VCaP (cell line): ENCODE measurements around the gene MMS22L.

ENCODE experiments used
- H3K27ac ChIP-seq: fragments of 450-650 bp; 2 replicates; pipeline ENCODE4 v1.5.1; 2017
- TF ChIP-seq, protein P1 (sequence below): fragments of 450-650 bp; conservative IDR thresholded peaks from 2 replicates; pipeline ENCODE4 v1.5.1; 2017; ENCODE audit warnings: mild to moderate bottlenecking, moderate library complexity

Gene MMS22L

DNA sequence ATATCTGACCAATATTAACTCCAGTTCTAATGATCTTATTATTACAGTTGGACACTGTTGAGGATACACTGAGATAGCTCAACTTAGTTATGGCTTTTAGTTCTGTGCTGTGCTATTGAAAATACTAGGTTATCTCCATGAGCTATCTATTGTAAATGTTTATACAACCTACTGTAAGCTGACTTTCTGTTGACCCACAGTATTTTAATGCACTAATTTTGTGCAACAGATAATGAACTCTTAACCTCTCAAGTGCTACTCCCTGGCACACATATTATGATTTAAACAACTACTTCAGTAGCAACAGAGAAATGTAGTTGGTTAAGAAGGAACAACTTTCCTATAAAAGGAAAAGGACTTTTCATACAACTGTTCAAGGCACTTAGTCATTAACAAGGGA is 5.2 kb upstream of the MMS22L start:
- TF ChIP-seq, protein P1, sequence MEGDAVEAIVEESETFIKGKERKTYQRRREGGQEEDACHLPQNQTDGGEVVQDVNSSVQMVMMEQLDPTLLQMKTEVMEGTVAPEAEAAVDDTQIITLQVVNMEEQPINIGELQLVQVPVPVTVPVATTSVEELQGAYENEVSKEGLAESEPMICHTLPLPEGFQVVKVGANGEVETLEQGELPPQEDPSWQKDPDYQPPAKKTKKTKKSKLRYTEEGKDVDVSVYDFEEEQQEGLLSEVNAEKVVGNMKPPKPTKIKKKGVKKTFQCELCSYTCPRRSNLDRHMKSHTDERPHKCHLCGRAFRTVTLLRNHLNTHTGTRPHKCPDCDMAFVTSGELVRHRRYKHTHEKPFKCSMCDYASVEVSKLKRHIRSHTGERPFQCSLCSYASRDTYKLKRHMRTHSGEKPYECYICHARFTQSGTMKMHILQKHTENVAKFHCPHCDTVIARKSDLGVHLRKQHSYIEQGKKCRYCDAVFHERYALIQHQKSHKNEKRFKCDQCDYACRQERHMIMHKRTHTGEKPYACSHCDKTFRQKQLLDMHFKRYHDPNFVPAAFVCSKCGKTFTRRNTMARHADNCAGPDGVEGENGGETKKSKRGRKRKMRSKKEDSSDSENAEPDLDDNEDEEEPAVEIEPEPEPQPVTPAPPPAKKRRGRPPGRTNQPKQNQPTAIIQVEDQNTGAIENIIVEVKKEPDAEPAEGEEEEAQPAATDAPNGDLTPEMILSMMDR, result no peak

DNA sequence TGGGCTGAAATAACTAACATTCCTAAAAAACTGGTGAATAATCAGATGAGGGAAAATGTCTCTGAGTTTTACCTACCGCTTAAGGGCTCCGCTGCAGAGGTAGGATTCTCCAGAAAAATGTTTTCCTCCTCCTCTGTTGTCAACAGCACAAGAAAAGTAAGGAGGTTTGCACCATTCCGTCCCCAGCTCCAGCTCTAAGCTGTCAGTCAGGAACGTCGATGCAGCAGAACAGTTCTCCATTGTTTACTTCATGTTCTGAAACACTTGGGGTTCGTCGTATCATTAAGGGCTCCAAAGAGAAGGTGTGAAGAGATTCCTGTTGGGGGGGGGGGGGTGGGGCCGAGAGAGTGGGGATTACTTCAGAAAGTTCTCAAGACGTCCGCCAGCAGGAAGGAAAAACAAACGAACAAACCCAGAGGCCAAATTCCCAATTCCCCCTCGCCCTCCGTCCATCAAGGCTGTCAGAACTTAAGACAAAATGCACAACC is 734 bp downstream of the MMS22L start:
- TF ChIP-seq, protein P1, result no peak
- peak overlapping the region; percentile 71 for H3K27ac ChIP-seq

More for the DNA sequence above, 5.2 kb upstream of the MMS22L start:
- peak overlapping the region; percentile 24 for H3K27ac ChIP-seq

DNA sequence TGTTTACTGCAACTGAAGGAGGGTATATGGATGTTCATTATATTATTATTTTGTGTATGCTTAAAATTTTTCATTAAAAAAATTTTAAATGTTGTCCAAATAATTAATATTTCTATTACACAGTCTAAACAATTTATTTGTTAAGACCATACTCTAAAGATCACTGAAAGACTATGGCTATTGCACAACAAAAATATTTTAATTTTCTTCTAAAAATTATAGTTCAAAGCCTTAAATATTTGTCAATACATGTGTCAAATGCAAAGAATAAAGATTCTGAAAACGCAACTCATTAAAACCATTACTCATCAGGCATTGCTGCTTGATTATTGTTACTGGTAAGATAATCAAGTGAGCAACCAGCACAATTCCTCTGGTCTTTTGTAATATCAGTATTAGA is 2.2 kb downstream of the MMS22L start:
- TF ChIP-seq, protein P1, result no peak

DNA sequence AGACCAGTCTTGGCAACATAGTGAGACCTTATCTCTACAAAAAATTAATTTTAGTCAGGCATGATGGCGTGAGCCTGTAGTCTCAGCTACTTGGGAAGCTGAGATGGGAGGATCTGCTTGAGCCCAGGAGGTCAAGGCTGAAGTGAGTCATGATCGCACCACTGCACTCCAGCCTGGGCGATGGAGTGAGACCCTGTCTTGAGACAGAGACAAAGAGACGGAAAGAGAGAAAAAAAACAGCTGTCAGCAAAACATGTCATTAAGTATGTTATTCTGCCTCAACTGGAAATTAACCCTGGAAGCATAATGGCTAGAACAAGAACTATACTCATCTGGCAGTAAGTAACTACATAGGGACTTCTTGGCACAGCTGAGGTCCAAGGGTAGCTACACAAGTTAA is 7.2 kb downstream of the MMS22L start:
- no peak overlapping the region for H3K27ac ChIP-seq
- TF ChIP-seq, protein P1, result no peak

More for the DNA sequence above, 2.2 kb downstream of the MMS22L start:
- no peak overlapping the region for H3K27ac ChIP-seq

DNA sequence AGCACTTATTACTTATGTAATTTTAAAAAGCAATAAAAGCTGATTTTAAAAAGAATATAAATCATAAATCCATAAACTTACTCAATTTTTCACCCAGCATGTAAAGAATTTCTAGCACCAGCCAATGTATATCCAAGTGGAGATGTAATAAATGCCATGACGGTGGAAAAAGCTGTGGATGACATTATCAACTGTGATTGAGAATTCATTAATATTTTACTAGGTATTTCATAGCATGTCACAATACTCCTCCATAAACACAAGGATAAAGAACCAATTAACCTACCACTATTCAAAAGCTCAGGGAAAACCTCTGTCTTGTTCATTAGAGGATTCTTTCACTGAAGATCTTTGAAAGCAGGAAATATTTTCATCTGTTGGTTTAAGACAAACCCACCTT is 13.2 kb downstream of the MMS22L start:
- H3K27ac ChIP-seq, result no peak overlapping the region; the same call in 1 of the 2 replicates
- TF ChIP-seq, protein P1, result no peak

DNA sequence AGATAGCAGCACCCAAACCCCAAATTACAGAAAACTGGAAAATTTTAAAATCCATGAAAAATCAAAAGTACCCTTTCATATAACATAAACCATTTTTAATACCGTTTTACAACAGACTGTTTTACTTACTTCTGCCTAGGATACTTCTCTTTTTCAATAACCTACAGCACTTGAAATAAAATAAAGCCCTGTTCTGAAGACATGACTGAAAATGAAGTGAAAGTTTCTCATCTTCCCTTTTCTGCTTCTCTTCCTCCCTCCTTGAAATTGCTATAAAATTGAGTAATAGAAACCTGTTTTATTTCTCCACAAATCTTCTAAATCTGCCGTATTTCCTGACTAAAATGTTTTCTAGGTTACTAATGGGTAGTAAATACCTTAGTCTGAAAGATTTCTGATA is 20.3 kb downstream of the MMS22L start:
- TF ChIP-seq, protein P1, result no peak
- no peak overlapping the region for H3K27ac ChIP-seq

DNA sequence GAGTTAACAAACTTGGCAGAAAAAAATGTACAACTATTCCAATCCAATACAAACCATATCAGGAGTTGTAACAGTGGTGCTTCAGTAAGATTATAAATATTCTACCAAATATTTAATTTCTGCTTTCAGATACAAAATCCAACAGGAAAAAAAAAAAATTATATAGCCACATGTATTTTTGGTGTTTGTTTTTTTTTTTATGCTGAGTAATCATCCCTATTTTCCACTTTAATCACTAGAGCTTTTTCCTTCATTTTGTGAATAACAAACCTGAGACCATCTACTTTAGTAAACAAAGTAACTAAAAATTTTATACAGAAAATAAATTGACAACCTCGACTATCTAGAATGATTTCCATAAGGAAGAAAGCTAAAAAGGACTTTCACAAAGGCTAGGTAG is 36.2 kb downstream of the MMS22L start:
- TF ChIP-seq, protein P1, result no peak
- H3K27ac ChIP-seq, result no peak overlapping the region
